PC-3 (cell line): Measurements from ENCODE around the gene TBC1D30.

Experiments
- CTCF ChIP-seq: fragments of 300-600 bp; sonication (generic); conservative IDR thresholded peaks from 2 replicates; pipeline ENCODE4 v1.5.1; 2017; ENCODE audit warnings: antibody characterized with exemption, low read depth, mild to moderate bottlenecking, low read length
- EZH2 ChIP-seq: fragments of 300-600 bp; sonication (generic); IDR thresholded peaks from one replicate; pipeline ENCODE4 v1.6.1; 2017; ENCODE audit warnings: antibody characterized with exemption, mild to moderate bottlenecking, low read length; ENCODE audit not compliant: unreplicated experiment
- EZH2phosphoT487 ChIP-seq: fragments of 300-600 bp; sonication (generic); IDR thresholded peaks from 2 replicates; pipeline ENCODE4 v1.6.1; 2018; ENCODE audit warnings: mild to moderate bottlenecking, antibody characterized with exemption, low read length, borderline replicate concordance

- TF ChIP-seq CTCF (no peak), EZH2phosphoT487 (no peak), EZH2 (no peak)
Measured at GRCh38 chr12:64840949-64841717, 16.7 kb downstream of the TBC1D30 start.
